ENCODE results near the gene GAK. TPM values are rescaled to one million over a fixed set of nuclear protein-coding genes. Genes with fewer than 3 reads are reported as not detected.

Gene GAK
- total and polyA plus RNA-seq, 2 of the 4 experiments (the other 2 are of a cell fraction), result 45.1 to 133 TPM

GRCh38 chr4:891747-892146 lies 40.4 kb downstream of the GAK start:
- Histone ChIP-seq H3K4me3 (ENCODE audit: insufficient read depth, low read depth, low read length) (no peak overlapping the region), H4K8ac (ENCODE audit: low read depth in 2 of 2, low read length in 2 of 2) (no peak overlapping the region), H3K36me3 (ENCODE audit: control insufficient read depth, insufficient read depth, low read length) (peaks cover 71% of the 10 kb centered on the region), H3K56ac (ENCODE audit: extremely low read depth, insufficient read depth, low read length) (no peak overlapping the region), H4K20me1 (ENCODE audit: insufficient read depth, low read length) (peaks cover 11% of the 10 kb centered on the region), H3K18ac (ENCODE audit: low read depth, low read length) (no peak overlapping the region), H3K4me1 (ENCODE audit: control insufficient read depth, insufficient read depth, low read length) (no peaks in the 10 kb centered on the region), H4K5ac (ENCODE audit: low read depth, low read length) (no peak overlapping the region), H2BK20ac (ENCODE audit: low read depth, low read length) (no peak overlapping the region), H3K27me3 (ENCODE audit: control insufficient read depth, insufficient read depth, low read length) (no peaks in the 10 kb centered on the region), H2AK5ac (ENCODE audit: low read depth, low read length) (no peak overlapping the region), H3K79me1 (ENCODE audit: low read depth in 1 of 2, low read length in 2 of 2) (peaks cover 5 to 20% of the 10 kb centered on the region in 2 experiments; a peak in 3 of 4 replicates), H3K4ac (ENCODE audit: low read depth, low read length) (no peak overlapping the region), H3K4me2 (ENCODE audit: low read depth, low read length) (no peak overlapping the region), H3K27ac (ENCODE audit: insufficient read depth, low read length) (no peak overlapping the region), H2BK120ac (ENCODE audit: low read depth, low read length) (no peak overlapping the region), H4K91ac (ENCODE audit: insufficient read depth, low read depth, low read length) (no peak overlapping the region), H3K23ac (ENCODE audit: low read depth, low read length) (no peak overlapping the region), H2AK9ac (replicated peaks; ENCODE audit: low read depth, low read length, poor library complexity) (no peak overlapping the region), H3K9me3 (ENCODE audit: control insufficient read depth, insufficient read depth, low read length) (no peaks in the 10 kb centered on the region), H2AFZ (replicated peaks; ENCODE audit: low read length, poor library complexity) (peak overlapping the region; percentile 11), H3K9me1 (ENCODE audit: insufficient read depth, low read length) (peaks cover 8% of the 10 kb centered on the region), H3K14ac (replicated peaks; ENCODE audit: low read depth, low read length) (no peak overlapping the region), H3K9ac (ENCODE audit: low read depth, low read length) (no peak overlapping the region), H2BK15ac (ENCODE audit: low read depth, low read length) (no peak overlapping the region), H2BK5ac (ENCODE audit: low read depth, low read length, poor library complexity, severe bottlenecking) (no peak overlapping the region)
- ATAC-seq (ENCODE audit: low read depth), result no peak
- in situ Hi-C loops (cut with MboI; ENCODE audit: low sequenced_read_pairs), result no loop called here
- WGBS, 2 experiments (ENCODE audit: extremely low coverage in 2 of 2, insufficient read length in 1 of 2), result 80% methylated on average over 7 of the region's 10 CpGs; no CpG with 5 or more reads in 1 of the 2 experiments
- POLR2A ChIA-PET (ENCODE audit: unreplicated experiment), result no interaction called here
- TF ChIP-seq, protein P1, sequence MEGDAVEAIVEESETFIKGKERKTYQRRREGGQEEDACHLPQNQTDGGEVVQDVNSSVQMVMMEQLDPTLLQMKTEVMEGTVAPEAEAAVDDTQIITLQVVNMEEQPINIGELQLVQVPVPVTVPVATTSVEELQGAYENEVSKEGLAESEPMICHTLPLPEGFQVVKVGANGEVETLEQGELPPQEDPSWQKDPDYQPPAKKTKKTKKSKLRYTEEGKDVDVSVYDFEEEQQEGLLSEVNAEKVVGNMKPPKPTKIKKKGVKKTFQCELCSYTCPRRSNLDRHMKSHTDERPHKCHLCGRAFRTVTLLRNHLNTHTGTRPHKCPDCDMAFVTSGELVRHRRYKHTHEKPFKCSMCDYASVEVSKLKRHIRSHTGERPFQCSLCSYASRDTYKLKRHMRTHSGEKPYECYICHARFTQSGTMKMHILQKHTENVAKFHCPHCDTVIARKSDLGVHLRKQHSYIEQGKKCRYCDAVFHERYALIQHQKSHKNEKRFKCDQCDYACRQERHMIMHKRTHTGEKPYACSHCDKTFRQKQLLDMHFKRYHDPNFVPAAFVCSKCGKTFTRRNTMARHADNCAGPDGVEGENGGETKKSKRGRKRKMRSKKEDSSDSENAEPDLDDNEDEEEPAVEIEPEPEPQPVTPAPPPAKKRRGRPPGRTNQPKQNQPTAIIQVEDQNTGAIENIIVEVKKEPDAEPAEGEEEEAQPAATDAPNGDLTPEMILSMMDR (conservative IDR thresholded peaks at IDR 0.05; ENCODE audit: low read depth, low read length), result peak; percentile 15; the same call in 1 of the 2 replicates
- TF ChIP-seq, protein P2, sequence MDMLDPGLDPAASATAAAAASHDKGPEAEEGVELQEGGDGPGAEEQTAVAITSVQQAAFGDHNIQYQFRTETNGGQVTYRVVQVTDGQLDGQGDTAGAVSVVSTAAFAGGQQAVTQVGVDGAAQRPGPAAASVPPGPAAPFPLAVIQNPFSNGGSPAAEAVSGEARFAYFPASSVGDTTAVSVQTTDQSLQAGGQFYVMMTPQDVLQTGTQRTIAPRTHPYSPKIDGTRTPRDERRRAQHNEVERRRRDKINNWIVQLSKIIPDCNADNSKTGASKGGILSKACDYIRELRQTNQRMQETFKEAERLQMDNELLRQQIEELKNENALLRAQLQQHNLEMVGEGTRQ (IDR thresholded peaks at IDR 0.05; ENCODE audit: low read depth, low read length), result no peak
- dilution Hi-C loops (cut with HindIII; ENCODE audit: low sequenced_read_pairs, unreplicated experiment), result no loop called here
- BruUV-seq (replicated peaks), result no TSS peak
- intact Hi-C loops (cut with micrococcal nuclease), result no loop called here
- no peak for DNase-seq
- CTCF ChIA-PET, result no interaction called here

All from IMR-90 (cell line).